ENCODE data around the gene CFTR. TPM values are rescaled to one million over a fixed set of nuclear protein-coding genes. Genes with fewer than 3 reads are reported as not detected.

The CFTR gene
- total RNA-seq, 1 experiment from 2014 or later: 0.31 TPM

DNA sequence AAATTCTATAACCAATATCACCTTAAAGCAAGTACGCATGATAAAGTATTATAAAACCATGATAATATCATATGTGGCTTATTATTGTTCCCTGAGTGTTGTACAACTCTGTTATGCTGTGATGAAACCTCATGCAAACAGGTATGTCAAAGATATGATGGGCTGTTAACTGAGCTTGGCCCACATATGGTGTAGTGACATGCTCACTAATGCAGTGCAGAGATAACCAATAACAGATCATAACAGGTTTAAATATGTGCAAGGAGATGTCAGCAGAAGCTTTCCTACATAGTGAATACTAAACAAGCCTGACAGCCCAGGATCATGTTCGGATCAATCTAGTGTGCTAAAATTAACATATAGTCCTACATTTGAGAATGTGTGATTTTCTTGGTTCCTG is 9.6 kb downstream of the CFTR start:
- BruUV-seq (replicated peaks): no TSS peak
- intact Hi-C loops (cut with micrococcal nuclease; ENCODE audit: unreplicated experiment): no loop called here
- Histone ChIP-seq H3K9me3 (ENCODE audit: control insufficient read depth, insufficient read depth, low read depth, low read length) (no peaks in the 10 kb centered on the region), H3K27me3 (ENCODE audit: control insufficient read depth, insufficient read depth, low read length) (peaks cover 4% of the 10 kb centered on the region), H3K27ac (ENCODE audit: low read length) (no peak overlapping the region), H3K4me3 (ENCODE audit: low read depth in 2 of 2, low read length in 2 of 2) (no peak overlapping the region), H3K4me1 (ENCODE audit: control insufficient read depth, insufficient read depth, low read length) (no peaks in the 10 kb centered on the region), H3K36me3 (ENCODE audit: control insufficient read depth, insufficient read depth, low read length) (no peaks in the 10 kb centered on the region)
- ATAC-seq: no peak
- in situ Hi-C loops (cut with HindIII; ENCODE audit: low pct_unique_long_range_greater_than_20kb, low sequenced_read_pairs): no loop called here
- TF ChIP-seq POLR2AphosphoS5 (IDR thresholded peaks at IDR 0.05; ENCODE audit: low read depth, low read length) (no peak), SIN3A (IDR thresholded peaks at IDR 0.05; ENCODE audit: borderline replicate concordance, insufficient read depth, low read depth, low read length) (no peak), TCF7L2 (IDR thresholded peaks at IDR 0.05; ENCODE audit: low read depth, low read length) (no peak)
- TF ChIP-seq, protein P1, sequence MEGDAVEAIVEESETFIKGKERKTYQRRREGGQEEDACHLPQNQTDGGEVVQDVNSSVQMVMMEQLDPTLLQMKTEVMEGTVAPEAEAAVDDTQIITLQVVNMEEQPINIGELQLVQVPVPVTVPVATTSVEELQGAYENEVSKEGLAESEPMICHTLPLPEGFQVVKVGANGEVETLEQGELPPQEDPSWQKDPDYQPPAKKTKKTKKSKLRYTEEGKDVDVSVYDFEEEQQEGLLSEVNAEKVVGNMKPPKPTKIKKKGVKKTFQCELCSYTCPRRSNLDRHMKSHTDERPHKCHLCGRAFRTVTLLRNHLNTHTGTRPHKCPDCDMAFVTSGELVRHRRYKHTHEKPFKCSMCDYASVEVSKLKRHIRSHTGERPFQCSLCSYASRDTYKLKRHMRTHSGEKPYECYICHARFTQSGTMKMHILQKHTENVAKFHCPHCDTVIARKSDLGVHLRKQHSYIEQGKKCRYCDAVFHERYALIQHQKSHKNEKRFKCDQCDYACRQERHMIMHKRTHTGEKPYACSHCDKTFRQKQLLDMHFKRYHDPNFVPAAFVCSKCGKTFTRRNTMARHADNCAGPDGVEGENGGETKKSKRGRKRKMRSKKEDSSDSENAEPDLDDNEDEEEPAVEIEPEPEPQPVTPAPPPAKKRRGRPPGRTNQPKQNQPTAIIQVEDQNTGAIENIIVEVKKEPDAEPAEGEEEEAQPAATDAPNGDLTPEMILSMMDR (IDR thresholded peaks at IDR 0.05): no peak
- TF ChIP-seq, protein P2, sequence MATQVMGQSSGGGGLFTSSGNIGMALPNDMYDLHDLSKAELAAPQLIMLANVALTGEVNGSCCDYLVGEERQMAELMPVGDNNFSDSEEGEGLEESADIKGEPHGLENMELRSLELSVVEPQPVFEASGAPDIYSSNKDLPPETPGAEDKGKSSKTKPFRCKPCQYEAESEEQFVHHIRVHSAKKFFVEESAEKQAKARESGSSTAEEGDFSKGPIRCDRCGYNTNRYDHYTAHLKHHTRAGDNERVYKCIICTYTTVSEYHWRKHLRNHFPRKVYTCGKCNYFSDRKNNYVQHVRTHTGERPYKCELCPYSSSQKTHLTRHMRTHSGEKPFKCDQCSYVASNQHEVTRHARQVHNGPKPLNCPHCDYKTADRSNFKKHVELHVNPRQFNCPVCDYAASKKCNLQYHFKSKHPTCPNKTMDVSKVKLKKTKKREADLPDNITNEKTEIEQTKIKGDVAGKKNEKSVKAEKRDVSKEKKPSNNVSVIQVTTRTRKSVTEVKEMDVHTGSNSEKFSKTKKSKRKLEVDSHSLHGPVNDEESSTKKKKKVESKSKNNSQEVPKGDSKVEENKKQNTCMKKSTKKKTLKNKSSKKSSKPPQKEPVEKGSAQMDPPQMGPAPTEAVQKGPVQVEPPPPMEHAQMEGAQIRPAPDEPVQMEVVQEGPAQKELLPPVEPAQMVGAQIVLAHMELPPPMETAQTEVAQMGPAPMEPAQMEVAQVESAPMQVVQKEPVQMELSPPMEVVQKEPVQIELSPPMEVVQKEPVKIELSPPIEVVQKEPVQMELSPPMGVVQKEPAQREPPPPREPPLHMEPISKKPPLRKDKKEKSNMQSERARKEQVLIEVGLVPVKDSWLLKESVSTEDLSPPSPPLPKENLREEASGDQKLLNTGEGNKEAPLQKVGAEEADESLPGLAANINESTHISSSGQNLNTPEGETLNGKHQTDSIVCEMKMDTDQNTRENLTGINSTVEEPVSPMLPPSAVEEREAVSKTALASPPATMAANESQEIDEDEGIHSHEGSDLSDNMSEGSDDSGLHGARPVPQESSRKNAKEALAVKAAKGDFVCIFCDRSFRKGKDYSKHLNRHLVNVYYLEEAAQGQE (IDR thresholded peaks at IDR 0.05; ENCODE audit: insufficient read depth in 1 of 2, low read depth in 2 of 2, low read length in 1 of 2): no peak
- DNase-seq (ENCODE audit: low read depth, low spot score): no peak
- CTCF ChIA-PET: no interaction called here
- POLR2A ChIA-PET: no interaction called here

DNA sequence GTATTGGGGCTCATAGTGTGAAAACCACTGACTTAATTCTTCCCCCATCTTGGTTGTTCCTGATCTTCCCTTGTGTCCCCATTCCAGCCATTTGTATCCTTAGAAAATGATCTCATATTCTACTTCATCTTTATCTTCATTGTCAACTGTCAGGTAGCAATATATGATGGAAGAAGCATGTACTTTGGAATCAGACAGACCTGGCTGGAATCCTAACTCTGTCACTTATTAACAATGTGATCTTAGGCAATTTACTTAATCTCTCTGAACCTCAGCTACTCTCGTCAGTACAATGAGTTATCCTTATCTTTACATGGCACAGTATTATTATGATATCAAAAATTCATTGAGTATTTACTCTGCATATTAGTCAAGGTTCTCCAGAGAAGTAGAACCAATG is 10.1 kb downstream of the CFTR start:
- no peak for ATAC-seq
- intact Hi-C loops (cut with micrococcal nuclease; ENCODE audit: unreplicated experiment): no loop called here

More for the DNA sequence above, 10.1 kb downstream of the CFTR start:
- TF ChIP-seq, protein P2 (IDR thresholded peaks at IDR 0.05; ENCODE audit: insufficient read depth in 1 of 2, low read depth in 2 of 2, low read length in 1 of 2): no peak
- TF ChIP-seq SIN3A (IDR thresholded peaks at IDR 0.05; ENCODE audit: borderline replicate concordance, insufficient read depth, low read depth, low read length) (no peak), POLR2AphosphoS5 (IDR thresholded peaks at IDR 0.05; ENCODE audit: low read depth, low read length) (no peak), TCF7L2 (IDR thresholded peaks at IDR 0.05; ENCODE audit: low read depth, low read length) (no peak)
- TF ChIP-seq, protein P1 (IDR thresholded peaks at IDR 0.05): no peak
- ChIA-PET CTCF (no interaction called here), POLR2A (no interaction called here)
- no peak for DNase-seq (ENCODE audit: low read depth, low spot score)
- Histone ChIP-seq H3K9me3 (ENCODE audit: control insufficient read depth, insufficient read depth, low read depth, low read length) (no peaks in the 10 kb centered on the region), H3K27ac (ENCODE audit: low read length) (no peak overlapping the region), H3K4me1 (ENCODE audit: control insufficient read depth, insufficient read depth, low read length) (no peaks in the 10 kb centered on the region), H3K36me3 (ENCODE audit: control insufficient read depth, insufficient read depth, low read length) (no peaks in the 10 kb centered on the region), H3K27me3 (ENCODE audit: control insufficient read depth, insufficient read depth, low read length) (peaks cover 4% of the 10 kb centered on the region), H3K4me3 (ENCODE audit: low read depth in 2 of 2, low read length in 2 of 2) (no peak overlapping the region)
- in situ Hi-C loops (cut with HindIII; ENCODE audit: low pct_unique_long_range_greater_than_20kb, low sequenced_read_pairs): no loop called here
- no TSS peak for BruUV-seq (replicated peaks)
